Neural cell (in vitro differentiated cells): ENCODE results near the gene TRAPPC2L. TPM values are rescaled to one million over a fixed set of nuclear protein-coding genes. Genes with fewer than 3 reads are reported as not detected.

Experiments used
- H2AFZ ChIP-seq: fragments of 200-600, 300-800 bp; sonication (generic), shearing (Covaris generic); 2 replicates; pipeline ENCODE4 v1.6.0; 2014; ENCODE audit warnings: low read depth, mild to moderate bottlenecking, antibody characterized with exemption, low read length, moderate library complexity
- H3F3A ChIP-seq: fragments of 200-600 bp; shearing (Covaris generic); 2 replicates; pipeline ENCODE4 v1.6.1; 2016; ENCODE audit warnings: mild to moderate bottlenecking, moderate library complexity, mixed read lengths, antibody characterized with exemption, low read length; ENCODE audit not compliant: insufficient read depth, poor library complexity, severe bottlenecking
- H3K27ac ChIP-seq: fragments of 200-600, 300-800 bp; sonication (generic), shearing (Covaris generic); 2 replicates; pipeline ENCODE4 v1.5.1; 2014; ENCODE audit warnings: mild to moderate bottlenecking, low read length, moderate library complexity
- H3K27me3 ChIP-seq: fragments of 300-800, 200-600 bp; sonication (generic), shearing (Covaris generic); 2 replicates; pipeline ENCODE4 v1.6.0; 2014; ENCODE audit warnings: mild to moderate bottlenecking, low read depth, low read length, moderate library complexity; ENCODE audit not compliant: insufficient read depth
- H3K36me3 ChIP-seq: fragments of 300-800, 200-600 bp; sonication (generic), shearing (Covaris generic); 2 replicates; pipeline ENCODE4 v1.5.1; 2014; ENCODE audit warnings: mild to moderate bottlenecking, antibody characterized with exemption, low read length, moderate library complexity; ENCODE audit not compliant: insufficient read depth
- H3K4me2 ChIP-seq: fragments of 300-800, 200-600 bp; sonication (generic), shearing (Covaris generic); 2 replicates; pipeline ENCODE4 v1.6.0; 2014; ENCODE audit warnings: mild to moderate bottlenecking, low read length
- H3K4me3 ChIP-seq: fragments of 300-800, 200-600 bp; sonication (generic), shearing (Covaris generic); 2 replicates; pipeline ENCODE4 v1.5.1; 2014; ENCODE audit warnings: mild to moderate bottlenecking, low read length, moderate library complexity
- H3K79me2 ChIP-seq: fragments of 200-600 bp; shearing (Covaris generic); replicated peaks from 2 replicates; pipeline ENCODE4 v1.6.0; 2014; ENCODE audit warnings: mild to moderate bottlenecking, low read length, moderate library complexity; ENCODE audit not compliant: insufficient read depth
- H3K9ac ChIP-seq: fragments of 300-800, 200-600 bp; sonication (generic), shearing (Covaris generic); 2 replicates; pipeline ENCODE4 v1.6.1; 2016; ENCODE audit warnings: mild to moderate bottlenecking, low read length, mixed read lengths
- H3K9me2 ChIP-seq: fragments of 200-600 bp; shearing (Covaris generic); 2 replicates; pipeline ENCODE4 v1.6.1; 2016; ENCODE audit warnings: mild to moderate bottlenecking, low read length, mixed read lengths; ENCODE audit not compliant: insufficient read depth
- H3K9me3 ChIP-seq: fragments of 200-600, 300-800 bp; sonication (generic), shearing (Covaris generic); 2 replicates; pipeline ENCODE4 v1.6.1; 2016; ENCODE audit warnings: mild to moderate bottlenecking, mixed run types, low read length, moderate library complexity, mixed read lengths
- H4K20me1 ChIP-seq: fragments of 200-600 bp; shearing (Covaris generic); 2 replicates; pipeline ENCODE4 v1.6.1; 2016; ENCODE audit warnings: mild to moderate bottlenecking, mixed run types; ENCODE audit not compliant: insufficient read depth
- EP300 ChIP-seq: fragments of 450-650 bp; conservative IDR thresholded peaks from 2 replicates; pipeline ENCODE4 v1.6.1; 2014; ENCODE audit warnings: antibody characterized with exemption, mild to moderate bottlenecking, moderate library complexity; ENCODE audit not compliant: poor library complexity, severe bottlenecking
- EZH2 ChIP-seq: fragments of 200-600, 300-800 bp; shearing (Covaris generic), sonication (generic); IDR thresholded peaks from 2 replicates; pipeline ENCODE4 v1.6.1; 2014; ENCODE audit warnings: antibody characterized with exemption, low read length, borderline replicate concordance, mild to moderate bottlenecking; ENCODE audit not compliant: insufficient read depth, poor library complexity, severe bottlenecking
- MXI1 ChIP-seq: fragments of 450-650 bp; conservative IDR thresholded peaks from 2 replicates; pipeline ENCODE4 v1.6.1; 2014; ENCODE audit warnings: antibody characterized with exemption, mild to moderate bottlenecking; ENCODE audit not compliant: poor library complexity, severe bottlenecking
- POLR2AphosphoS5 ChIP-seq: IDR thresholded peaks from 2 replicates; pipeline ENCODE4 v1.6.1; 2012
- RAD21 ChIP-seq: fragments of 450-650 bp; conservative IDR thresholded peaks from 2 replicates; pipeline ENCODE4 v1.6.1; 2014; ENCODE audit warnings: antibody characterized with exemption, mild to moderate bottlenecking, moderate library complexity
- REST ChIP-seq: IDR thresholded peaks from 2 replicates; pipeline ENCODE4 v1.6.1; 2012; ENCODE audit warnings: borderline replicate concordance
- SMC3 ChIP-seq: fragments of 450-650 bp; conservative IDR thresholded peaks from 2 replicates; pipeline ENCODE4 v1.6.1; 2014; ENCODE audit warnings: antibody characterized with exemption, mild to moderate bottlenecking, moderate library complexity; ENCODE audit not compliant: poor library complexity
- TAF1 ChIP-seq: IDR thresholded peaks from 2 replicates; pipeline ENCODE4 v1.6.1; 2012; ENCODE audit warnings: low read depth
- polyA plus RNA-seq: library from polyadenylated mRNA; depleted of rRNA; stranded (reverse); fragments of >200 nt; gene quantifications from 2 replicates; pipeline ENCODE4 v1.2.3, GENCODE V29; 2014
- TF ChIP-seq, protein P1 (sequence below): fragments of 450-650 bp; IDR thresholded peaks from 2 replicates; pipeline ENCODE4 v1.5.1; 2014; ENCODE audit warnings: antibody characterized with exemption, mild to moderate bottlenecking, moderate library complexity; ENCODE audit not compliant: poor library complexity, severe bottlenecking

TRAPPC2L gene
- polyA plus RNA-seq, 1 donor from 2014 or later, result 70.2 TPM

GRCh38 chr16:88878356-88878755 lies 21.4 kb downstream of the TRAPPC2L start:
- Histone ChIP-seq H3K4me3 (no peak overlapping the region), H3K27ac (no peak overlapping the region), H2AFZ (no peak overlapping the region), H3K79me2 (no peaks in the 10 kb centered on the region), H3K9ac (no peak overlapping the region), H3K36me3 (no peaks in the 10 kb centered on the region), H4K20me1 (no peaks in the 10 kb centered on the region), H3K27me3 (no peaks in the 10 kb centered on the region), H3K9me3 (no peaks in the 10 kb centered on the region), H3K9me2 (no peaks in the 10 kb centered on the region), H3K4me2 (no peak overlapping the region), H3F3A (no peaks in the 10 kb centered on the region)
- TF ChIP-seq EP300 (no peak), POLR2AphosphoS5 (no peak), EZH2 (no peak), MXI1 (no peak), REST (no peak), SMC3 (no peak), TAF1 (no peak), RAD21 (no peak)
- TF ChIP-seq, protein P1, sequence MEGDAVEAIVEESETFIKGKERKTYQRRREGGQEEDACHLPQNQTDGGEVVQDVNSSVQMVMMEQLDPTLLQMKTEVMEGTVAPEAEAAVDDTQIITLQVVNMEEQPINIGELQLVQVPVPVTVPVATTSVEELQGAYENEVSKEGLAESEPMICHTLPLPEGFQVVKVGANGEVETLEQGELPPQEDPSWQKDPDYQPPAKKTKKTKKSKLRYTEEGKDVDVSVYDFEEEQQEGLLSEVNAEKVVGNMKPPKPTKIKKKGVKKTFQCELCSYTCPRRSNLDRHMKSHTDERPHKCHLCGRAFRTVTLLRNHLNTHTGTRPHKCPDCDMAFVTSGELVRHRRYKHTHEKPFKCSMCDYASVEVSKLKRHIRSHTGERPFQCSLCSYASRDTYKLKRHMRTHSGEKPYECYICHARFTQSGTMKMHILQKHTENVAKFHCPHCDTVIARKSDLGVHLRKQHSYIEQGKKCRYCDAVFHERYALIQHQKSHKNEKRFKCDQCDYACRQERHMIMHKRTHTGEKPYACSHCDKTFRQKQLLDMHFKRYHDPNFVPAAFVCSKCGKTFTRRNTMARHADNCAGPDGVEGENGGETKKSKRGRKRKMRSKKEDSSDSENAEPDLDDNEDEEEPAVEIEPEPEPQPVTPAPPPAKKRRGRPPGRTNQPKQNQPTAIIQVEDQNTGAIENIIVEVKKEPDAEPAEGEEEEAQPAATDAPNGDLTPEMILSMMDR, result no peak

GRCh38 chr16:88878967-88879787 lies 22.2 kb downstream of the TRAPPC2L start:
- H4K20me1 ChIP-seq, result no peaks in the 10 kb centered on the region
- no peak overlapping the region for H3K4me3 ChIP-seq
- no peak overlapping the region for H3K4me2 ChIP-seq
- no peaks in the 10 kb centered on the region for H3K9me2 ChIP-seq
- H3K27me3 ChIP-seq, result no peaks in the 10 kb centered on the region
- no peak overlapping the region for H3K27ac ChIP-seq
- no peaks in the 10 kb centered on the region for H3K9me3 ChIP-seq
- no peaks in the 10 kb centered on the region for H3K36me3 ChIP-seq
- no peak for TF ChIP-seq EZH2
- TF ChIP-seq MXI1, result no peak
- TF ChIP-seq TAF1, result no peak
- TF ChIP-seq POLR2AphosphoS5, result no peak
- TF ChIP-seq EP300, result no peak
- TF ChIP-seq RAD21, result no peak
- no peak for TF ChIP-seq SMC3
- TF ChIP-seq REST, result no peak
- TF ChIP-seq, protein P1, result no peak
- H3F3A ChIP-seq, result no peaks in the 10 kb centered on the region
- H3K9ac ChIP-seq, result no peak overlapping the region
- no peaks in the 10 kb centered on the region for H3K79me2 ChIP-seq
- H2AFZ ChIP-seq, result no peak overlapping the region
